Fibroblast of skin of left biceps (primary cell): Measurements from ENCODE around the gene SLIT1.

Experiments
- DNase-seq, 2 experiments: peaks; one replicate each; pipeline ENCODE4 v3.0.0-alpha.2; 2013; ENCODE audit warnings: low read depth in 2 of 2

Gene SLIT1

GRCh38 chr10:97065128-97065527, 120.6 kb downstream of the SLIT1 start:
- DNase-seq, result no peak

DNA sequence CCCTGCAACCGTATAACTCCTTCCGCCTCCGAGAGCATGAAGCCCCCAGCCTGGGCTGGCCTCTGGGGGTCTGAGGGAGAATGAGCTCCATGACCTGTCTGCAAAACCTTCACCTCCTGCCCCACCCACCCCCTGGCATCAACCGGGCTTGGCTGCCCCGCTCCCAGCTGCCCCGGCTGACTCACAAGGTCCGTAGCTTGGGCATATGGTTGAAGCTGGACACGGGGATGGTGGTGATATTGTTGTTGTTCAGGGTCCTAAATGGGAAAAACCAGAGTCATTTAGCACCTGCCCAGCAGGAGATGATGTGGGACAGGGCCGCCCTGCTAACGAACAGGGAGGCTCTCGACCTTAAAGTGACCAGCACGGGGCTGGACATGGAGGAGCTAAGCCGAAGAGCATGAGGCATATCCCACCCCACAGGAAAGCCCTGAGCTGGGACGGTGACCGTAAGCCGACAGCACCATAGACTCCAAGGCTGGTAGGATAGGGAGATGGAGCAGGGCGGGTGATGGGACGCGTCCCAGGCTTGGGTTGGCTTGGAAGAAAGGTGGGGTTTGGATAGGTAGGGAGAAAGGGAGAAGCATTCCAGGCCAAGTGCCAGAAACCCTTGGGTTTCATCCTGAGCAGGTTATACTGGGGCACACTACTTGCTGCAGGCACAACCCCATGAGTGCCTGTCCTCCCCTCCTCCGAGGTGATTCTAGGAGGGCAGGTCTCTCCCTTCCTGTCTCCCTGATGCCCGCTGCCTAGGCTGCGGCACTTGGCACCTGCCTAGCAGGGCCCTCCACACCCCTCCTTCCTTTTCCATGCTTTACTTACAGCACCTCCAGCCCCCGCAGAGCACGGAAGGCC, 121.5 kb downstream of the SLIT1 start:
- no peak for DNase-seq

- no peak for DNase-seq
Measured at GRCh38 chr10:97063271-97063982, 122.3 kb downstream of the SLIT1 start.

DNA sequence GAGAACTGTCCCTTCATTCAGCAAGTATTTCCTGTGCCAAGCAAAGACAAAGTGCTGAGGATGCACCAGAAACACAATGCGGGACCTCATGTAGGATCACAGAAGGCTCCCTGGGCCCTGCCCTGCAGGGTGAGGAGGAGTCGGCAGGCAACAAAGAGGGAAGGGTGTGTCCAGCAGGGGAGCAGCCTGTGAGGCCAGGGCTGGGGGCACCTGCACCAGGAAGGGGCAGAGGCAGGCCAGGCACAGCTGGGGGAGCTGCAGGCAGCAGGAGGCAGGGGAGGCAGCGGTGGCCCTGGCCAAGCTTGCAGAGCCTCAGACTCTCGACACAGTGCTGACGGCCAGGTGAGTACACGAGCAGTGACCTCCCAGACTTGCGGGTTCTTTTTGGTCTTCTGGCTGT, 123.3 kb downstream of the SLIT1 start:
- no peak for DNase-seq

DNA sequence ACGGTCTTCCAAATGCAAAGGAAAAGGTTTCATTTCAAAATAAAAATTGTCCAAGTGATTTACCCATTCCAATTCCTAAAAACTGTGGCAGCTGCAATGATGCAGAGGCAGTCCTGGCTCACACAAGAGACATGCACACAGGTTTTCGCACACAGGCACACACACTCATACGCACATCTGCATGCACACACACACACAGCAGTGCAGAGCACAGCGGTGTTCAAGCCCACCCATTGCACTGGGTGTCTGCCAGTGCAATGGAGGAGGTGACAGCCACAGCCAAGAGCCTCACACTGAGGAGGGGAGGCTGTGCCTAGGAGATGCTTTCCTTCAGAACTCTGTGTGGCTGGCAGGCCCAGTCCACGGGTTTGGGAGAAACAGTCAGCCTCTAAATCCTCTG, 123.7 kb downstream of the SLIT1 start:
- no peak for DNase-seq

DNA sequence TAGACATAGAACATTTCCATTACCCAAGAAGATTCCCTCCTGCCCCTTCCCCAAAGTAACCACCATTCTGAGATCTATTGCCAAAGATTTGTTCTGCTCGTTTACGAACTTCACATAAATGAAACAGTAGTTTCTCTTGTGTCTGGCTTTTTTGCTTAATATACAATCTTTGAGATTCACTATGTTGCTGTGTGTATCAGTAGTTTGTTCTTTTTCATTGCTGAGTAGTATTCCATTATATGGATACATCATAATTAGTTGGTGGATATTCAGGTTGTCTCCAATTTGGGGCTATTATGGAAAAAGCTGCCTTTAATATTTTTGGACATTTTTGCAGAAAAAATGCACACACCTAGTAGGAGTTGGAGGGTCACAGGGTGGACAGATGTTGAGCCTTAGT, 124.3 kb downstream of the SLIT1 start:
- no peak for DNase-seq

- no peak for DNase-seq
Measured at GRCh38 chr10:97060441-97061084, 125.2 kb downstream of the SLIT1 start.

- DNase-seq, result no peak
Measured at GRCh38 chr10:97059872-97060205, 125.9 kb downstream of the SLIT1 start.

DNA sequence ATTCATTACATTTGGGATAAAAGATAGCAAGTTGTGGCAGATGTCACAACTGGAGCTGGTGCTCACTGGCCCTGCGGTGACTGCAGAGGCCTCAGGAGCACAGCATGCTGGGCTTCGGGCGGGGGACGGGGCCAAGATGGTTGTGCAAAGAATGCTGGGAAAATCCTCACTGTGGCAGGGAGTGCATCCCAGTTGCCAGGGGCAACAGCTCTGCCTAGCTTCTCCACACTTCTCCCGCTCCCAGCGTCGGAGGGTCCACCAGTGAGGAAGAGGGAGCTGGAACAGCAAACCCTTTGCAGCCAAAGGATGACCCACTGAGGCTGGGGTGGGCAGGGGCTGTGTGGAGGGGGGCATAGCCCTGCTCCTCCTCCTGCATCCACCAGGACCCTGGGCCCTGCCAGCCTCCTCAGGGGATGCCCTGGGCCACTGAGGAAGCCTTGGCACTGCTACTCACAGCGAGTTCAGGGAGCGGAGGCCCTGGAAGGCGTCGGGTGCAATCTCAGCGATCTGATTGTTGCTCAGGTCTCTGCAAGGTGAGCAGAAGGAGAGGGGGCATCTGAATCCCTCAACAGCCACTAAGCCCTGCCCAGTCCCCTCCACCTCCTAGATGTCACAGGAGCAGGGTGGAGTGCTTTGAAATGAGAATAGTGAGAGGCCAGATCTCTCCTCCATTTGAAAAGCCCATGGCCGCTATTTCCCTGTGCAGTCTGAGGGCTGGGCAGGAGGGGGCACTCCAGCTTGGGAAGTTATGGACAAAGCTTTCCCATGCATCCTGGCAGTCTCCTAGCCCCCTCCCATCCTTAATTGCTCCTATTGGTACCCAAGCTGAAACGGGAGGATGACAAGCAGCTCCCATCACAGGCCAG, 126.5 kb downstream of the SLIT1 start:
- DNase-seq, result no peak

DNA sequence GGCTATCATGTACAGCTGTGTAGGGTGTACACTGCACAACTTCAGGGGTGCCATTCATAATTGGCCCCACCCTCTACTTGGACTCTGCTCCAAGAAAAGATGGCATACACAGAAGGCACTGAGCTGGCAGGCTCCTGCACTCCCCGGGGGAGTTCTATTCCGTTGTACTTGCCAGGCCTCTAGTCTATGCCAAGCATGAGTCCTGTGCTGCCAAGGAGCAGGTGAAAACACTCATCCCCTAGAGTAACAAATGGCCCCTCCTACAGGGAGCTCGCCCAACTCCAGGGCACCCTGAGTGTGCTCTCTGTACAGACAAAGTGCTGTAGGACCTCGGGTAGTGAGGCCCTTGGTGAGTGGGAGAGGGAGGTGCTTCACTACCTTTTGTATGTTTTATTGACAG, 127.2 kb downstream of the SLIT1 start:
- DNase-seq, result no peak

DNA sequence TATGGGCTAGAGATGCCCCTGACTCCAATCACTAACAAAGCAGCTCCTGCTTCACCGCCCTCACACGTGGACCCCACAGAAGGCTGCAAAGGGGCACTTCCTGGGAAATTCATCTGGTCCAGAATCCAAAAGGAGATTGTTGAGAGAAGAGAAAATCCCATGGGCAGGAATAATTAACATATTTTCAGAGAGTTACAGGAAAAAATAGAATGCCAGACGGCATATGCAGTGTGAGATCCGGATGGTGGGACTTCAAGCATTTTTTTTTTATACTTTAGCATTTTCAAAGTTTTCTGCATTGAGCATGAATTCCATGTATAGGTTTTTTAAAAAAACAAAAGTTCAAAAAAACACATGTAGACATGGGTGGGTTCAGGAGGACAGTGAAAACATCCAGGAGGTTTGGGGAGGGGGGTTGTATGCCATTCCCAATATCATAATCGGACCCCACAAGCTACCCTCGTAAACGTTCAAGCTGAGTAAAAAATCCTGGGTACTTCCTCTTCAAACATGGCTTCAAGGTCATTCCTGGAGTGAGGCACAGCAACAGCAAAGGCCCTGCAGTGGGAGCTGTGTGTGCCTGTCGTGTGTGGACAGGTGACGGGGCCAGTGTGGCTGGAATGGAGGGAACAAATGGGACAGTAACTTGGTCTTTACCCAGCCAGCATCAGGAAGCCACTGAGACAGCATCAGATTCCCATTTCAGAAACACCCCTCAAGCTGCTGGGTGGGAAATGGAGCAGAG, 128.1 kb downstream of the SLIT1 start:
- no peak for DNase-seq

DNA sequence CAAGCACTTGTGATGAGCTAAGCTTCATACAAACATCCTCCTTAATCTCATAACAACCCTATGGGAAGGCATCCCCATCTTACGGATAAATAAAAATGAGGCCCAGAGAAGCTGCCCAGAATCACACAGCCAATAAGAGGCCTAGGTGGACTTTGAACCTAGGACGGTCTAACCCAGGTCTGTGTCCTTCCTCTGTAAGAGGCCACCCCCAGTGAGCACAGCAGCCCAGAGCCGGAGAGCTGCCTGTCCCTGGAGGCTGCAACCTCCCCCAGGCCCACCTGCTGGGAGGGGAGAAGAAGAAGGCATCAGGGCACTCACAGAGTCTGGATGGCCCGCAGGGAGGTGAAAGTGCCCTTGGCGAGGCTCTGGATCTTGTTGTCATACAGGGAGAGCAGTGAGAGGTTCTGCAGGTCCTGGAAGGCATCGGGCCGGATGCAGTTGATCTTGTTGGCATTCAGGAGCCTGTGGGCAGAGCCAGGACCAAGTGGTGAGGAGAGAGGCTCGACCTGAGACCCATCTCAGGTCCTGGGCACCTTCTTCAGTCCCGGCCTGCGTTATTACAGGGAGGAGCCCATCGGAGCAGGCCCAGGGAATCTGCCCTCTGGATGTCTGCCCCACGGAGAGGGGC, 129.6 kb downstream of the SLIT1 start:
- DNase-seq, result no peak

DNA sequence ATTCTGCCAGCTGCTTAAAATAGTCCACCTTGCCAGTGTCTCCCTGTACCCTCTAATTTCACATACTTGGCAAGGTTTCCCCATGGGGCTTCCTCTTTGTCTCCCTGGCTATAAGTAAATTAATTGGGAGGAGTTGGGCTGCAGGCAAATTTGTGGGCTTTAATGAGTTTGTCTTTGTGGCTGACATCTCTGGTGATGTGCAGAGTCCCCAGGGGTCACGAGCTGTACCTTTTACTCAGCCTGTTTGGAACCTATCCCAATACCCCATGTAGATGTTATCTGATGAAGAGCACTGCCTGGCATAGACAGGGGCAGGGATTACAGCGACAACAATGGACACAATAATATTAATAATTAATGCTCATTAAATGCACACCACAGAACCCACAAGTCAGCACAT, 132.5 kb downstream of the SLIT1 start:
- DNase-seq, result no peak

- no peak for DNase-seq
Measured at GRCh38 chr10:97050956-97051496, 134.7 kb downstream of the SLIT1 start.

DNA sequence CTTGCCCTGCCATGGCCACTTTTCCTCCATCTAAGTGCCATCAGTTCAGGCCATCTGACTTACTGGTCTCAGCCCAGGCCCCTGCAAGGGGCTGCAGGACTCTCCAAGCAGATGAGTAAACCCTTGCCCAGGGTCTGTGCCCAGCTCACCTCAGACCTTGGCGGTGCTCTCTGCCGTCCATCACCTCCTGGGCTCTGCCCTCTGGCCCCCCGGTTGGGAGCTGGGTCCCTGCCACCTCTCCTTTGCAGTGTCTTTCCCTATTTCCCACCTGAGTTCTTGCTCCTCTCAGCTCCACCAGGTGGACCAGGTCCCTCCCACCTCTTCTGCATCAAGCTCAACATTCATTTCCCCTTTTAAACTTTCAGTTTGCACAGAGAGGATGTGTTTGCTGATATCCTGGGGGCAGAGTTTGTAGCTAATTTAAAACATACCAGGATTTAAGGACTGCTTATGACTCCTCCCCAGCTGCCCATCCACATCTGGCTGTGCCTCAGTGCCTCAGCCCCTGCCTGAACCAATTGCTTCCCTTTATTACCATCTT, 135.5 kb downstream of the SLIT1 start:
- DNase-seq, result no peak

DNA sequence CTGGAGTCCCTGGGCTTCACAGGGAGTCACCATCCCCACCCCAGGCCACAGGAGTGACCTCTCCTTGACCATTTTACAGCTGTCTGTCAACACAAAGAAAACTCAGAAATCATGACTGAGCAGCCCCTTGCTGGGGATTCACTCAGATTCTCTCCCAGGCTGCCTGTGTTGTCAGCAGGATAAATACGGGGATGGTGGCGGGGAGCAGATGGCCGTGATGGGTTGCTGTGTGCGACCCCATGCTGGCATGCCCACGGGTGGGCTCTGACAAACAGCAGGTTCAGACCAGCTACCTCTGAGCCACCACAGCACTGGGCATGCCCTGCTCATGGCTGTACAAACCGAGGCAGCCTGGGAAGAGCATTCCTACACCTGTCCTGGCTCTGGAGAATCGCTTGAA, 136.1 kb downstream of the SLIT1 start:
- no peak for DNase-seq

DNA sequence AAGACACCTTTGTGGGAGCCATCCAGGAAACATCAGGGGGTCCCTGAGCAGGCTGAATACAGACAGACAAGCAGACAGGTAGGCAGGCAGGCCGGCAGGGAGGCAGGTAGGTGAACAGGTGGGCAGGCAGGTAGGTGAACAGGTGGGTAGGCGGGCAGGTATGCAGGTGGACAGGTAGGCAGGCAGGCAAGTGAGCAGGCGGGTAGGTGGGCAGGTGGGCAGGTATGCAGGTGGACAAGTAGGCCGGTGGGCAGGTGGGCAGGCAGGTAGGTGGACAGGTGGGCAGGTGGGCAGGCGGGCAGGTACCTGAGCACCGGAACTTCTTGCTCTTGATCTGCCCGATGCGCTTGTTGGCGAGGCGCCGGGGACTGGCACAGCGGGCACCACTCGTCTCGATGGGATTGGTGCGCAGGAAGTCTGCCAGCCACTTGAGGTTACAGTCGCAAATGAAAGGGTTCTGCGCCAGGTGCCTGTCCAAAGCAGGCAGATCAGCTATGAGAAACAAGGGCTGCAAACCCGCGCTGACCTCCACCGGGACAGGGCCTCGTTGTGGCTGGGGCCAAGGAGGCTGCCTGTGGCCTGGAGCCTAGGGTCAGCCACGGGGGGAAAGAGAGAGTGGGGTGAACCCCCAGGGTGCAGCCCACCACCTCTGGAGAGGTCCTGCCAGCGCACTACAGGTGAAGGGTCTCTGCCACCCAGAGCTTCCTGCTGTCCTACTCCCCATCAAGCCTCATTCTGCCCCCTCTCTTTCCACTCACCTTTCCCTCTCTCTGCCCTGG, 136.9 kb downstream of the SLIT1 start:
- no peak for DNase-seq

DNA sequence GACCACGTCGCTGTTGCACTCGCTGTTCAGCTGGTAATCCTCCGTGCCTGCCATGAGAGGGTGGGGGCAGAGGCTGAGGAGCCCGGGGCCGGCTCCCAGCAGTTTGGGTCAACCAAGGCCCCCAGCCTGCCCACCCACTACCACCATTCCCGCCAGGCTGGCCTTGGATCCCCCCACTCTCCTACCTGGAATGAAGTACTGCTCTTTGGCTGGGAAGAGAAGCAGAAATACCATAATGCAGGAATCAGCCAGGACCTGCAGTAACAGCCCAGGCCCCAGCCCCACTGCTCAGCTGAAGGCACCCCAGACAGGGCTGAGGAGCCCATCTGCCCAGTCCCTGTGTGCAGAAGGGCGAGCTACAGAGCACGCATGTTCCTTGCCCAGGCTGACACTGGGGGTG, 138.0 kb downstream of the SLIT1 start:
- no peak for DNase-seq

DNA sequence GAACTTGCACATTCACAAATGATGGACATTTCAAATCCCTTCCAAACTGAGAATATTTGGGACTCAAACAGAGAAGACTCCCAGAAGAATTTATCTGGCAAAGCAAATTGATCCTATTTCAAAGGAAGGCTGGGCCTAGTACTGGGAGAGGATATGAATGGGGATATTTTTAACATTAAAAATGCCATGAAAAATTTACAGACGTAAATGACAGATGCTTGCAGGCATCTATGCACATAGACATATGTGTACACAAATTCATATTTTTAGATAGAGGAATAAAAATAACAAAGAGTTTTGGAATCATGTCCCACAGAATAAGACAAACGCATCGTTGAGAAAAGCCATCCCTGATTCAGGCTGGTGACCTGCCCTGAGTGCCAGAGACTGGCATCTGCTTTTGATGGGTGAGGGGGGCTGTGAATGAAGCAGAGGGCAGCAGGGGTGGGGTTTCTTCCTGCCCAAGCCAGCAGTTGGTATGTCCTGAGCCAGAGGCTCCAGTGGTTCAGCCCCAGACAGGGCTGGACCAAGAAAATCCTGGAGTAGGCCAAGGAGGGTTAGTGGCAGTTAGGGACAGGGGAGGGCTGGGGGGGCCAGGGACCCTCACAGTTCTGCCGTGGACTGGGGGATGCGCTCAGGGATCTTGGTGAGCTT, 138.5 kb downstream of the SLIT1 start:
- DNase-seq, result no peak
